Testis (tissue), 3 donors: Measurements from ENCODE around the gene FLNB. TPM values are rescaled to one million over a fixed set of nuclear protein-coding genes. Genes with fewer than 3 reads are reported as not detected.
A peak's percentile ranks its signal among the peaks of the same experiment; 100 is the strongest.

ENCODE experiments used
- DNase-seq: peaks from one replicate; pipeline ENCODE4 v3.0.0-alpha.2; 2019
- H3K27ac ChIP-seq, 2 donors: fragments of 200-600 bp; sonication (generic); one replicate each; pipeline ENCODE4 v1.5.1; 2019
- H3K27me3 ChIP-seq: fragments of 200-600 bp; sonication (generic); one replicate; pipeline ENCODE4 v1.5.1; 2019
- H3K36me3 ChIP-seq: fragments of 200-600 bp; sonication (generic); one replicate; pipeline ENCODE4 v1.5.1; 2017; ENCODE audit warnings: low read depth; ENCODE audit errors: missing control alignments
- H3K4me1 ChIP-seq: fragments of 200-600 bp; sonication (generic); one replicate; pipeline ENCODE4 v1.5.1; 2019
- H3K4me3 ChIP-seq, 2 donors: fragments of 200-600 bp; sonication (generic); one replicate each; pipeline ENCODE4 v1.5.1; 2017 to 2019
- H3K9me3 ChIP-seq: fragments of 200-600 bp; sonication (generic); one replicate; pipeline ENCODE4 v1.5.1; 2017
- CTCF ChIP-seq, 3 experiments: fragments of 450-650 bp in 2 of 3; fragments of 200-600 bp in 1 of 3; sonication (generic) in 1 of 3; IDR thresholded peaks; one replicate each; pipeline ENCODE4 v1.5.1; 2016 to 2019; ENCODE audit warnings: antibody characterized with exemption in 3 of 3, mild to moderate bottlenecking in 2 of 3, moderate library complexity in 1 of 3
- POLR2A ChIP-seq: fragments of 450-650 bp; IDR thresholded peaks from one replicate; pipeline ENCODE4 v1.6.1; 2017; ENCODE audit warnings: antibody characterized with exemption, mild to moderate bottlenecking, moderate library complexity
- WGBS, 2 donors: methylation state at CpG; one replicate each; pipeline ENCODE4 v1.1.5; 2018; 5-methylcytosine and 5-hydroxymethylcytosine counted together
- intact Hi-C: fragments of 100-400 bp; cut with DNase I; formaldehyde crosslinking; loops from one replicate; pipeline ENCODE4 v1.15.1; 2023; ENCODE audit warnings: low total_unique reads
- polyA plus RNA-seq: library from polyadenylated mRNA; stranded (reverse); fragments of 350-450 nt; fragmentation: Illumina TruSeq; extraction: RNeasy Lipid Tissue Mini Kit (QIAGEN cat#74804); gene quantifications from one replicate; pipeline ENCODE4 v1.2.3, GENCODE V29; 2014; ENCODE audit warnings: low read depth, low replicate concordance; ENCODE audit not compliant: insufficient read depth
- total RNA-seq, 2 donors: library from RNA; depleted of rRNA; stranded (reverse); fragments of >200 nt; gene quantifications; one replicate each; pipeline ENCODE4 v1.2.3, GENCODE V29; 2016

Gene FLNB
- total and polyA plus RNA-seq, 3 donors from 2014 or later, result 105 to 199 (median 166) TPM

- Histone ChIP-seq H3K4me1 (no peaks in the 10 kb centered on the region), H3K27ac (no peak overlapping the region), H3K36me3 (no peaks in the 10 kb centered on the region), H3K4me3 (no peak overlapping the region), H3K9me3 (no peaks in the 10 kb centered on the region), H3K27me3 (no peaks in the 10 kb centered on the region)
- DNase-seq, result no peak
- WGBS, 2 donors, result 100% methylated on average over 1 of the region's 1 CpG
- intact Hi-C loops, result no loop called here
- TF ChIP-seq CTCF (IDR thresholded peaks at IDR 0.05) (no peak), POLR2A (no peak)
Measured at GRCh38 chr3:57989646-57990045, 18.6 kb upstream of the FLNB start.

GRCh38 chr3:57992452-57993213 is 15.6 kb upstream of the FLNB start:
- Histone ChIP-seq H3K9me3 (no peaks in the 10 kb centered on the region), H3K27ac (no peak overlapping the region), H3K27me3 (no peaks in the 10 kb centered on the region), H3K36me3 (no peaks in the 10 kb centered on the region), H3K4me1 (peaks cover 5% of the 10 kb centered on the region), H3K4me3 (no peak overlapping the region)
- 83 to 86% methylated on average over 9 of the region's 9 CpGs for WGBS, 2 donors
- DNase-seq, result no peak
- TF ChIP-seq CTCF (IDR thresholded peaks at IDR 0.05) (no peak), POLR2A (no peak)
- intact Hi-C loops, result no loop called here

GRCh38 chr3:57998366-57999283 is 9.6 kb upstream of the FLNB start:
- Histone ChIP-seq H3K4me3 (no peak overlapping the region), H3K27ac (peak overlapping the region; percentile 69 to 80), H3K9me3 (no peaks in the 10 kb centered on the region), H3K36me3 (no peaks in the 10 kb centered on the region), H3K27me3 (no peaks in the 10 kb centered on the region), H3K4me1 (peaks cover 20% of the 10 kb centered on the region)
- TF ChIP-seq POLR2A, result no peak
- TF ChIP-seq CTCF (IDR thresholded peaks at IDR 0.05), result no peak
- DNase-seq, result peak; percentile 87
- WGBS, 2 donors, result 40 to 44% methylated on average over 10 of the region's 10 CpGs
- intact Hi-C loops, result no loop called here

DNA sequence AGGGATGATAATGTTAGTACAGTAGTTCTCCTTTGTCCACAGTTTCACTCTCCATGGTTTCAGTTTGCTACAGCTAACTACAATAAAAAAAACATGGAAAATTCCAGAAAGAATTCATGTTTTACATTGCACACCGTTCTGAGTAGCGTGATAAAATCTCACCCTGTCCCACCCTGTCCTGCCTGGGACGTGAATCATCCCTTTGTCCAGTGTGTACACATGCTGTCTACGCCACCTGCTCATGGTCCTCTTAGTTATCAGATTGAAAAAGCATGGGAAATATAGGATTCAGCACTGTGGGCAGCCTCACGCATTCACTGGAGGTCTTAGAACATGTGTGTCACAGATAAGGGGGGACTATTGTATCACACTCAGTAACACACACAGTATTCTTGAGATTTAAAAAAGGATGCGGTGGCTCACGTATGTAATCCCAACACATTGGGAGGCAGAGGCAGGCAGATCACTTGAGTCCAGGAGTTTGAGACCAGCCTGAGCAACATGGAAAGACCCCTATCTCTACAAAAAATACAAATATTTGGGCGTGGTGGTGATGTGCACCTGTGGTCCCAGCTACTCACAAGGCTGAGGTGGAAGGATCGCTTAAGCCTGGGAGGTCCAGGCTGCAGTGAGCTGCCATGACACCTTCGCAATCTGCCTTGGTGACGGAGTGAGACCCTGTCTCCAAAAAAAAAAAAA is 8.7 kb upstream of the FLNB start:
- intact Hi-C loops, result no loop called here
- Histone ChIP-seq H3K9me3 (no peaks in the 10 kb centered on the region), H3K27me3 (no peaks in the 10 kb centered on the region), H3K4me1 (peaks cover 20% of the 10 kb centered on the region), H3K27ac (peak overlapping the region; percentile 69 to 80), H3K4me3 (no peak overlapping the region), H3K36me3 (no peaks in the 10 kb centered on the region)
- DNase-seq, result no peak
- 70 to 78% methylated on average over 11 of the region's 11 CpGs for WGBS, 2 donors
- TF ChIP-seq CTCF (IDR thresholded peaks at IDR 0.05) (no peak), POLR2A (no peak)
